GM23338 (cell line): ENCODE results near the gene SPTLC2. TPM values are rescaled to one million over a fixed set of nuclear protein-coding genes. Genes with fewer than 3 reads are reported as not detected.

Source experiments
- ATAC-seq: fragments of 200-7000 bp; cut with Tn5 transposase; 3 replicates; pipeline ENCODE4 v1.9.1; 2020
- DNase-seq: peaks from one replicate; pipeline ENCODE4 v3.0.0-alpha.2; 2015; ENCODE audit warnings: low spot score
- H2AFZ ChIP-seq: fragments of 200-600 bp; sonication (generic); 2 replicates; pipeline ENCODE4 v1.8.0; 2016; ENCODE audit warnings: antibody characterized with exemption, mild to moderate bottlenecking, moderate library complexity
- H3F3A ChIP-seq: fragments of 200-600 bp; sonication (generic); replicated peaks from 2 replicates; pipeline ENCODE4 v1.8.0; 2017; ENCODE audit warnings: antibody characterized with exemption, mixed run types, low read depth
- H3K27ac ChIP-seq: fragments of 200-600 bp; sonication (generic); 2 replicates; pipeline ENCODE4 v1.6.1; 2016; ENCODE audit warnings: low read depth
- H3K27me3 ChIP-seq: fragments of 200-600 bp; sonication (generic); 2 replicates; pipeline ENCODE4 v1.8.0; 2016; ENCODE audit warnings: mild to moderate bottlenecking, mixed run types, moderate library complexity; ENCODE audit not compliant: insufficient read depth
- H3K36me3 ChIP-seq: fragments of 200-600 bp; sonication (generic); 2 replicates; pipeline ENCODE4 v1.8.0; 2016; ENCODE audit warnings: mild to moderate bottlenecking; ENCODE audit not compliant: insufficient read depth
- H3K4me1 ChIP-seq: fragments of 200-600 bp; sonication (generic); 2 replicates; pipeline ENCODE4 v1.8.0; 2016; ENCODE audit warnings: mild to moderate bottlenecking, moderate library complexity; ENCODE audit not compliant: insufficient read depth
- H3K4me2 ChIP-seq: fragments of 200-600 bp; sonication (generic); 2 replicates; pipeline ENCODE4 v1.7.1; 2017; ENCODE audit warnings: mixed run types
- H3K4me3 ChIP-seq: fragments of 200-600 bp; sonication (generic); 2 replicates; pipeline ENCODE4 v1.6.1; 2016; ENCODE audit warnings: mixed run types
- H3K79me2 ChIP-seq: fragments of 200-600 bp; sonication (generic); replicated peaks from 2 replicates; pipeline ENCODE4 v1.8.0; 2017; ENCODE audit warnings: mild to moderate bottlenecking; ENCODE audit not compliant: insufficient read depth
- H3K9me2 ChIP-seq: fragments of 200-600 bp; sonication (generic); 2 replicates; pipeline ENCODE4 v1.8.0; 2017; ENCODE audit not compliant: insufficient read depth
- H4K20me1 ChIP-seq: fragments of 200-600 bp; sonication (generic); replicated peaks from 2 replicates; pipeline ENCODE4 v1.8.0; 2017; ENCODE audit warnings: mild to moderate bottlenecking; ENCODE audit not compliant: insufficient read depth
- H3K27ac Mint-ChIP-seq: 2 replicates; pipeline ENCODE4 v1.8.0; 2020; ENCODE audit warnings: inconsistent platforms, mild to moderate bottlenecking, moderate library complexity, mixed read lengths
- H3K27me3 Mint-ChIP-seq: 3 replicates; pipeline ENCODE4 v1.8.0; 2022; ENCODE audit warnings: low read depth, mild to moderate bottlenecking, moderate library complexity, mixed read lengths, inconsistent platforms; ENCODE audit not compliant: insufficient read depth, poor library complexity
- H3K36me3 Mint-ChIP-seq: 3 replicates; pipeline ENCODE4 v1.8.0; 2021; ENCODE audit warnings: low read depth, mild to moderate bottlenecking, inconsistent platforms, moderate library complexity, mixed read lengths
- H3K4me1 Mint-ChIP-seq: 3 replicates; pipeline ENCODE4 v1.8.0; 2020; ENCODE audit warnings: mild to moderate bottlenecking, inconsistent platforms, mixed read lengths
- H3K4me3 Mint-ChIP-seq: 3 replicates; pipeline ENCODE4 v1.8.0; 2021; ENCODE audit warnings: moderate library complexity, mild to moderate bottlenecking, inconsistent platforms, mixed read lengths
- H3K9me3 Mint-ChIP-seq: 3 replicates; pipeline ENCODE4 v1.8.0; 2020; ENCODE audit warnings: moderate library complexity, mild to moderate bottlenecking, inconsistent platforms, mixed read lengths
- CREB1 ChIP-seq: fragments of 250-450 bp; sonication (Bioruptor Pico); IDR thresholded peaks from 2 replicates; pipeline ENCODE4 v1.5.0; 2020; ENCODE audit warnings: low read depth, mild to moderate bottlenecking, moderate library complexity
- EZH2phosphoT487 ChIP-seq: fragments of 200-600 bp; sonication (generic); IDR thresholded peaks from one replicate; pipeline ENCODE4 v1.8.1; 2018; ENCODE audit warnings: antibody characterized with exemption; ENCODE audit not compliant: unreplicated experiment
- JUNB ChIP-seq: IDR thresholded peaks from one replicate; pipeline ENCODE4 v1.6.1; 2016; ENCODE audit warnings: antibody characterized with exemption; ENCODE audit not compliant: unreplicated experiment
- NANOG ChIP-seq: IDR thresholded peaks from 2 replicates; pipeline ENCODE4 v1.6.1; 2016; ENCODE audit warnings: antibody characterized with exemption, borderline replicate concordance
- POLR2AphosphoS5 ChIP-seq: IDR thresholded peaks from 2 replicates; pipeline ENCODE4 v1.6.1; 2016; ENCODE audit warnings: antibody characterized with exemption, low read depth
- REST ChIP-seq: IDR thresholded peaks from one replicate; pipeline ENCODE4 v1.6.1; 2018; ENCODE audit warnings: antibody characterized with exemption; ENCODE audit not compliant: unreplicated experiment
- ZNF114 ChIP-seq: fragments of 250-450 bp; sonication (Bioruptor Pico); IDR thresholded peaks from 2 replicates; pipeline ENCODE4 v1.5.0; 2020; ENCODE audit warnings: mild to moderate bottlenecking, moderate library complexity
- ZNF331 ChIP-seq: fragments of 250-450 bp; sonication (Bioruptor Pico); IDR thresholded peaks from 2 replicates; pipeline ENCODE4 v1.5.0; 2020; ENCODE audit warnings: low read depth, mild to moderate bottlenecking, moderate library complexity
- ZNF462 ChIP-seq: fragments of 250-450 bp; sonication (Bioruptor Pico); IDR thresholded peaks from 2 replicates; pipeline ENCODE4 v1.5.0; 2020; ENCODE audit warnings: mild to moderate bottlenecking, moderate library complexity
- polyA plus RNA-seq: library from polyadenylated mRNA; unstranded; fragments of >200 nt; fragmentation: Nextera tagmentation; extraction: Ambion mirVana; gene quantifications from 2 replicates; pipeline ENCODE4 v1.2.1, GENCODE V29; 2016
- total RNA-seq: library from RNA; depleted of rRNA; stranded (reverse); fragments of >200 nt; shearing (Covaris generic); gene quantifications from 2 replicates; pipeline ENCODE4 v1.2.3, GENCODE V29; 2014
- TF ChIP-seq, protein P1 (sequence below): IDR thresholded peaks from 2 replicates; pipeline ENCODE4 v1.6.1; 2016; ENCODE audit warnings: antibody characterized with exemption

The SPTLC2 gene
- total and polyA plus RNA-seq, 2 experiments from 2014 or later = 22.3 to 38.9 TPM

GRCh38 chr14:77526266-77526665 lies 90.2 kb downstream of the SPTLC2 start:
- H3K79me2 ChIP-seq = no peaks in the 10 kb centered on the region

GRCh38 chr14:77524536-77524935 lies 91.9 kb downstream of the SPTLC2 start:
- Mint-ChIP-seq H3K36me3 (peaks cover 10% of the 10 kb centered on the region; the same call in 2 of the 3 replicates), H3K27ac (no peak overlapping the region), H3K4me3 (no peak overlapping the region), H3K27me3 (no peaks in the 10 kb centered on the region), H3K4me1 (no peaks in the 10 kb centered on the region), H3K9me3 (no peaks in the 10 kb centered on the region)
- Histone ChIP-seq H3K4me3 (no peak overlapping the region), H2AFZ (no peak overlapping the region), H3K4me1 (no peaks in the 10 kb centered on the region), H3K4me2 (no peak overlapping the region), H3K27me3 (no peaks in the 10 kb centered on the region), H4K20me1 (no peaks in the 10 kb centered on the region), H3K9me2 (no peaks in the 10 kb centered on the region), H3K36me3 (no peaks in the 10 kb centered on the region), H3K27ac (no peak overlapping the region), H3K79me2 (no peaks in the 10 kb centered on the region), H3F3A (no peaks in the 10 kb centered on the region)
- ATAC-seq = no peak
- DNase-seq = no peak
- TF ChIP-seq EZH2phosphoT487 = no peak
- no peak for TF ChIP-seq CREB1 (CRISPR knock-in tag)
- TF ChIP-seq REST = no peak
- no peak for TF ChIP-seq POLR2AphosphoS5
- no peak for TF ChIP-seq ZNF331 (CRISPR knock-in tag)
- TF ChIP-seq ZNF114 (CRISPR knock-in tag) = no peak
- TF ChIP-seq, protein P1, sequence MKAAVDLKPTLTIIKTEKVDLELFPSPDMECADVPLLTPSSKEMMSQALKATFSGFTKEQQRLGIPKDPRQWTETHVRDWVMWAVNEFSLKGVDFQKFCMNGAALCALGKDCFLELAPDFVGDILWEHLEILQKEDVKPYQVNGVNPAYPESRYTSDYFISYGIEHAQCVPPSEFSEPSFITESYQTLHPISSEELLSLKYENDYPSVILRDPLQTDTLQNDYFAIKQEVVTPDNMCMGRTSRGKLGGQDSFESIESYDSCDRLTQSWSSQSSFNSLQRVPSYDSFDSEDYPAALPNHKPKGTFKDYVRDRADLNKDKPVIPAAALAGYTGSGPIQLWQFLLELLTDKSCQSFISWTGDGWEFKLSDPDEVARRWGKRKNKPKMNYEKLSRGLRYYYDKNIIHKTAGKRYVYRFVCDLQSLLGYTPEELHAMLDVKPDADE = no peak
- no peak for TF ChIP-seq ZNF462 (CRISPR knock-in tag)
- no peak for TF ChIP-seq NANOG

More at GRCh38 chr14:77526266-77526665, 90.2 kb downstream of the SPTLC2 start:
- Histone ChIP-seq H3K27ac (no peak overlapping the region), H3K9me2 (no peaks in the 10 kb centered on the region), H3K4me3 (no peak overlapping the region), H3K27me3 (no peaks in the 10 kb centered on the region), H3K4me1 (no peaks in the 10 kb centered on the region), H3F3A (no peaks in the 10 kb centered on the region), H3K4me2 (no peak overlapping the region), H2AFZ (no peak overlapping the region), H3K36me3 (no peaks in the 10 kb centered on the region), H4K20me1 (no peaks in the 10 kb centered on the region)
- no peak overlapping the region for H3K4me3 Mint-ChIP-seq
- TF ChIP-seq ZNF114 (CRISPR knock-in tag) (no peak), JUNB (no peak), ZNF331 (CRISPR knock-in tag) (no peak)
- no peaks in the 10 kb centered on the region for H3K36me3 Mint-ChIP-seq
- ATAC-seq (no peak), DNase-seq (no peak)
- no peaks in the 10 kb centered on the region for H3K9me3 Mint-ChIP-seq
- H3K27ac Mint-ChIP-seq = no peak overlapping the region
- no peaks in the 10 kb centered on the region for H3K4me1 Mint-ChIP-seq
- H3K27me3 Mint-ChIP-seq = no peaks in the 10 kb centered on the region
